Keratinocyte (primary cell): ENCODE data around the gene CEP120.

Experiments
- EZH2 ChIP-seq: IDR thresholded peaks from one replicate; pipeline ENCODE4 v1.6.1; 2012; ENCODE audit warnings: inconsistent platforms, mild to moderate bottlenecking, low read length, moderate library complexity
- TF ChIP-seq, protein P1 (sequence below), 3 experiments: IDR thresholded peaks in 1 of 3; conservative IDR thresholded peaks in 1 of 3; optimal IDR thresholded peaks in 1 of 3; 2 replicates in 2 of 3; 3 replicates in 1 of 3; pipeline versions ENCODE3 to v1.5.1; 2011; ENCODE audit warnings: low read length in 3 of 3, mild to moderate bottlenecking in 3 of 3, moderate library complexity in 2 of 3, control low read depth in 1 of 3, inconsistent platforms in 1 of 3; ENCODE audit not compliant: insufficient read depth in 2 of 3; ENCODE audit errors: extremely low read depth in 1 of 3

DNA sequence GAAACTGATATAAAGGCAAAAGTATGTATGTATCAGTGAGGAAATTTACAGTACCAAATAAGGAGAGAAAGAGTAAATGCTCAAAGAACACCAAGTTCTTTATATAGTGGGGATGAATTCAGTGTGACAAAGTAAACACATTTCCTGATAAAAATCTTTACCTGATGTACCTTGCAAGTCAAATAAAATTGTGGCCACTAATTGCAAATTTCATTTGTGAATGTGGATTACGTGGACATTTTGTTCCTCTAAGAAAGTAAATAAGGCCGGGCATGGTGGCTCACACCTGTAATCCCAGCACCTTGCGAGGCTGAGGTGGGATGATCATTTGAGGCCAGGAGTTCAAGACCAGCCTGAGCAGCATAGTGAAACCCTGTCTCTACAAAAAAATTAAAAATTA is 25.7 kb downstream of the CEP120 start:
- TF ChIP-seq, protein P1, sequence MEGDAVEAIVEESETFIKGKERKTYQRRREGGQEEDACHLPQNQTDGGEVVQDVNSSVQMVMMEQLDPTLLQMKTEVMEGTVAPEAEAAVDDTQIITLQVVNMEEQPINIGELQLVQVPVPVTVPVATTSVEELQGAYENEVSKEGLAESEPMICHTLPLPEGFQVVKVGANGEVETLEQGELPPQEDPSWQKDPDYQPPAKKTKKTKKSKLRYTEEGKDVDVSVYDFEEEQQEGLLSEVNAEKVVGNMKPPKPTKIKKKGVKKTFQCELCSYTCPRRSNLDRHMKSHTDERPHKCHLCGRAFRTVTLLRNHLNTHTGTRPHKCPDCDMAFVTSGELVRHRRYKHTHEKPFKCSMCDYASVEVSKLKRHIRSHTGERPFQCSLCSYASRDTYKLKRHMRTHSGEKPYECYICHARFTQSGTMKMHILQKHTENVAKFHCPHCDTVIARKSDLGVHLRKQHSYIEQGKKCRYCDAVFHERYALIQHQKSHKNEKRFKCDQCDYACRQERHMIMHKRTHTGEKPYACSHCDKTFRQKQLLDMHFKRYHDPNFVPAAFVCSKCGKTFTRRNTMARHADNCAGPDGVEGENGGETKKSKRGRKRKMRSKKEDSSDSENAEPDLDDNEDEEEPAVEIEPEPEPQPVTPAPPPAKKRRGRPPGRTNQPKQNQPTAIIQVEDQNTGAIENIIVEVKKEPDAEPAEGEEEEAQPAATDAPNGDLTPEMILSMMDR (optimal IDR thresholded peaks at IDR 0.05 in 1 of 3, IDR thresholded peaks at IDR 0.05 in 1 of 3, conservative IDR thresholded peaks at IDR 0.05 in 1 of 3; ENCODE audit: extremely low read depth in 1 of 3, insufficient read depth in 2 of 3, low read length in 3 of 3), result no peak
- TF ChIP-seq EZH2, result no peak
